Esophagus squamous epithelium (tissue), 4 donors: ENCODE results near the gene PCNX4.

Experiments used
- CTCF ChIP-seq, 6 experiments: fragments of 450-650 bp in 4 of 6; fragments of 200-600 bp in 2 of 6; sonication (generic) in 2 of 6; IDR thresholded peaks; one replicate each; pipeline ENCODE4 v1.5.1; 2016 to 2019; ENCODE audit warnings: antibody characterized with exemption in 6 of 6, mild to moderate bottlenecking in 4 of 6, moderate library complexity in 4 of 6
- POLR2A ChIP-seq, 4 donors: fragments of 450-650 bp; IDR thresholded peaks; one replicate each; pipeline ENCODE4 v1.6.1; 2017; ENCODE audit warnings: antibody characterized with exemption in 4 of 4, mild to moderate bottlenecking in 4 of 4, moderate library complexity in 3 of 4

GRCh38 chr14:60085693-60086092 lies 6.0 kb upstream of the PCNX4 start:
- TF ChIP-seq CTCF (IDR thresholded peaks at IDR 0.05) (no peak), POLR2A (IDR thresholded peaks at IDR 0.05) (no peak)
